ENCODE results near the gene RASL10B.

The RASL10B gene

DNA sequence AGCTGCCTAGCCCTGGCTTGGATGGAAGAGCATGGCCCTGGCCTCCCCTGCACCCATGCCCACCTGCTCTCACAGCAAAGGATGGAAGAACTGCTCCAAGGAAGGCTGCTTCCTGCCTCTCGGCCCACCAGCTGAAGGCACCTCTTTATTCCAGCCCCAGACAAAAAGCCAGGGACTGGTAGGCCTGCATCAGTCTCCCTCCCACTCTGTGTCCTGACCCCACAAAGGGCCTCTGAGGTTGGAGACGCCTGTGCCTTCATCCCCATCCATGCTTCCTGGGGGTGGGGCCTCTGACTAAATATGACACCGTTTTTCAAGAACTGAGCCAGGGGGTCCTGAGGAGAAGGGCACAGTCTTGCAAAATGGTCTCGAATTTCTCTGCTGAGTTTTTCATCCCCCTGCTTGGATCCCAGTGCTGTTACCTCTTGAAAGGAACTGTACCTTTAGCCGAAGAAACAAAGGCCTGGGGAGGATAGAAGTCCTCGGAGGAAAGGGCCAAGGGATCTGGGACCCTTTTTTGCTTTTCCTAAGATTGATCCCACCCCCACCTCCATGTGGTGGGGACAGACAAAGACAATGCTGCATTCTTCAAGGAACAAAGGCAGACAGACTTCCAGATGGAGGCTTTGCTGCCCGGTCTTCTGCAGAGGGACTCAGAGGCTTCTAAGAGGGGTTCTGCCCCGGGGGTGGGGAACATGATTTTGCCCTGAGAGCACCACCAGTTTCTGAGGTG, 34.5 kb downstream of the RASL10B start:
- no peak for DNase-seq (ENCODE audit: low spot score)
- in situ Hi-C loops (cut with MboI; ENCODE audit: low sequenced_read_pairs, unreplicated experiment): no loop called here
- TF ChIP-seq, protein P1, sequence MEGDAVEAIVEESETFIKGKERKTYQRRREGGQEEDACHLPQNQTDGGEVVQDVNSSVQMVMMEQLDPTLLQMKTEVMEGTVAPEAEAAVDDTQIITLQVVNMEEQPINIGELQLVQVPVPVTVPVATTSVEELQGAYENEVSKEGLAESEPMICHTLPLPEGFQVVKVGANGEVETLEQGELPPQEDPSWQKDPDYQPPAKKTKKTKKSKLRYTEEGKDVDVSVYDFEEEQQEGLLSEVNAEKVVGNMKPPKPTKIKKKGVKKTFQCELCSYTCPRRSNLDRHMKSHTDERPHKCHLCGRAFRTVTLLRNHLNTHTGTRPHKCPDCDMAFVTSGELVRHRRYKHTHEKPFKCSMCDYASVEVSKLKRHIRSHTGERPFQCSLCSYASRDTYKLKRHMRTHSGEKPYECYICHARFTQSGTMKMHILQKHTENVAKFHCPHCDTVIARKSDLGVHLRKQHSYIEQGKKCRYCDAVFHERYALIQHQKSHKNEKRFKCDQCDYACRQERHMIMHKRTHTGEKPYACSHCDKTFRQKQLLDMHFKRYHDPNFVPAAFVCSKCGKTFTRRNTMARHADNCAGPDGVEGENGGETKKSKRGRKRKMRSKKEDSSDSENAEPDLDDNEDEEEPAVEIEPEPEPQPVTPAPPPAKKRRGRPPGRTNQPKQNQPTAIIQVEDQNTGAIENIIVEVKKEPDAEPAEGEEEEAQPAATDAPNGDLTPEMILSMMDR (IDR thresholded peaks at IDR 0.05; ENCODE audit: borderline replicate concordance, control extremely low read depth, extremely low read depth, insufficient read depth, missing control alignments): no peak

GRCh38 chr17:35766489-35766877, 35.0 kb downstream of the RASL10B start:
- in situ Hi-C loops (cut with MboI; ENCODE audit: low sequenced_read_pairs, unreplicated experiment): no loop called here
- no peak for DNase-seq (ENCODE audit: low spot score)
- TF ChIP-seq, protein P1 (IDR thresholded peaks at IDR 0.05; ENCODE audit: borderline replicate concordance, control extremely low read depth, extremely low read depth, insufficient read depth, missing control alignments): no peak

- in situ Hi-C loops (cut with MboI; ENCODE audit: low sequenced_read_pairs, unreplicated experiment): no loop called here
- peak; percentile 72 for DNase-seq (ENCODE audit: low spot score)
- TF ChIP-seq, protein P1 (IDR thresholded peaks at IDR 0.05; ENCODE audit: borderline replicate concordance, control extremely low read depth, extremely low read depth, insufficient read depth, missing control alignments): peak; percentile 34
These were observed 35.6 kb downstream of the RASL10B start for GRCh38 chr17:35766903-35767510.

DNA sequence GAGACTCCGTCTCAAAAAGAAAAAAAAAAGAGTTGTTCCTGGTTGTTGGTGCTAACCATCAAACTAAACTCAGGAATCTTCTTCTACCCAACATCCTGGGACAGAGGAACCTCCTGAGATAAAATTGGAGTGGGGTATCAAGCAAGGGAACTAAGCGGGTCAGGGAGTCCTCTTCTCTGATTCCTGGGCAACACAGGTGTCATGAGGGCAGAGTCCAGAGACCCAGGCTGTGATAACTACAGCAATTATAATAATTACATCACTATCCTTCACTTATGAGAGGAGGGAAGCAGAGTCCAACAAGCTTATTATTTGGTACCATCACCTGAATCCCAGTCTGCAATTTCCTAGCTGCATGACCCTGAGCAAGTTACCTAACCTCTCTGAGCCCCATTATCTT, 37.4 kb downstream of the RASL10B start:
- in situ Hi-C loops (cut with MboI; ENCODE audit: low sequenced_read_pairs, unreplicated experiment): no loop called here
- TF ChIP-seq, protein P1 (IDR thresholded peaks at IDR 0.05; ENCODE audit: borderline replicate concordance, control extremely low read depth, extremely low read depth, insufficient read depth, missing control alignments): no peak

DNA sequence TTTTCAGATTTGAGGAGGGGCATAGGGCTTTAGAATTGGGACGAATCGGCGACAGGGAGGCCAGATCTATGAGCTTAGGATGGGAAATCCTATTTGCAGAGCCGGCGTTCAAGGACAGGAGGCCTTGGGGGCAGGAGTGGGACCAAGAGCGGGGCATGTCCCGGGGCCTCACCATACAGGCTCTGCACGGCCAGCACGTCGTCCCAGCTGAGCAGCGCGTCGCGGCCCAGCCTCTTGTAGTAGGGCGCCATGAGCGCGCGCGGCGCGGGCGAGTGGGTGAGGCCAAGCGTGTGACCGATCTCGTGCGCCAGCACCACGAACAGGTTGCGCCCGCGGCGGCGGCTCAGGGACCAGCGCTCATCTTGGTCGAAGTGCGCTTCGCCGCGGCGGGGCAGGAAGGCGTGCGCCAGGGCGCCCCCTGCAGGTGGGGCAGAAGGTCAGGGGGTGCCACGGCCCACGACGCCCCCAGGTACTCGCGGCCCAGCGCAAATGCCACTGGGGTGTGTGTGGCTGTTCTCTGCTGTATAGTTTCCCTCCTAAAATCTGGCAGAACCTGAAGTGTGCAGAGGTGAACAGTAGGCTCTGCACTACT, 38.6 kb downstream of the RASL10B start:
- no peak for DNase-seq (ENCODE audit: low spot score)
- TF ChIP-seq, protein P1 (IDR thresholded peaks at IDR 0.05; ENCODE audit: borderline replicate concordance, control extremely low read depth, extremely low read depth, insufficient read depth, missing control alignments): no peak
- in situ Hi-C loops (cut with MboI; ENCODE audit: low sequenced_read_pairs, unreplicated experiment): no loop called here

More for the DNA sequence above, 37.4 kb downstream of the RASL10B start:
- no peak for DNase-seq (ENCODE audit: low spot score)

- in situ Hi-C loops (cut with MboI; ENCODE audit: low sequenced_read_pairs, unreplicated experiment): no loop called here
- TF ChIP-seq, protein P1 (IDR thresholded peaks at IDR 0.05; ENCODE audit: borderline replicate concordance, control extremely low read depth, extremely low read depth, insufficient read depth, missing control alignments): no peak
- no peak for DNase-seq (ENCODE audit: low spot score)
These were observed 41.7 kb downstream of the RASL10B start for GRCh38 chr17:35773129-35773528.
